GM20431 (cell line): ENCODE results near the gene CHST2.
"Not testable (repeated sequence)": the region's sequence is repeated elsewhere in the genome, so short reads cannot be mapped to it uniquely, and the experiment has no call there.

Source experiments
- in situ Hi-C: fragments of 300-500 bp; cut with MseI, MboI; formaldehyde crosslinking; loops from one replicate; pipeline ENCODE4 v1.15.0; 2020; ENCODE audit warnings: low sequenced_read_pairs; ENCODE audit not compliant: unreplicated experiment

Gene CHST2

GRCh38 chr3:143119009-143119914 is at the start of gene CHST2:
TSS of gene CHST2 (plus strand) at chr3:143119771. CDS start at chr3:143120817, 1,046 bp downstream.
- in situ Hi-C loops: no loop called here

- in situ Hi-C loops: no loop called here
Measured at GRCh38 chr3:143070977-143071551, 48.5 kb upstream of the CHST2 start.

GRCh38 chr3:143071776-143072175 is 47.8 kb upstream of the CHST2 start:
- in situ Hi-C loops: no loop called here

- in situ Hi-C loops: not testable (repeated sequence)
Measured at GRCh38 chr3:143072298-143073020, 47.1 kb upstream of the CHST2 start.

- in situ Hi-C loops: not testable (repeated sequence)
Measured at GRCh38 chr3:143073541-143073940, 46.0 kb upstream of the CHST2 start.

- in situ Hi-C loops: not testable (repeated sequence)
Measured at GRCh38 chr3:143073983-143074382, 45.6 kb upstream of the CHST2 start.

GRCh38 chr3:143078883-143079282 is 40.7 kb upstream of the CHST2 start:
- in situ Hi-C loops: no loop called here

- in situ Hi-C loops: no loop called here
Measured at GRCh38 chr3:143080196-143080595, 39.4 kb upstream of the CHST2 start.

- in situ Hi-C loops: no loop called here
Measured at GRCh38 chr3:143081365-143081764, 38.2 kb upstream of the CHST2 start.

GRCh38 chr3:143081844-143082778 is 37.5 kb upstream of the CHST2 start:
- in situ Hi-C loops: no loop called here

GRCh38 chr3:143083781-143084180 is 35.8 kb upstream of the CHST2 start:
- in situ Hi-C loops: no loop called here

- in situ Hi-C loops: no loop called here
Measured at GRCh38 chr3:143084856-143085731, 34.5 kb upstream of the CHST2 start.

- in situ Hi-C loops: no loop called here
Measured at GRCh38 chr3:143088835-143089234, 30.7 kb upstream of the CHST2 start.

- in situ Hi-C loops: no loop called here
Measured at GRCh38 chr3:143089965-143090364, 29.6 kb upstream of the CHST2 start.

- in situ Hi-C loops: no loop called here
Measured at GRCh38 chr3:143090486-143090885, 29.1 kb upstream of the CHST2 start.

- in situ Hi-C loops: no loop called here
Measured at GRCh38 chr3:143090976-143091837, 28.4 kb upstream of the CHST2 start.

- in situ Hi-C loops: no loop called here
Measured at GRCh38 chr3:143092191-143092590, 27.4 kb upstream of the CHST2 start.

GRCh38 chr3:143095813-143096212 is 23.8 kb upstream of the CHST2 start:
- in situ Hi-C loops: no loop called here
